GM20431 (cell line): ENCODE measurements around the gene GNG8.

Source experiments
- in situ Hi-C: fragments of 300-500 bp; cut with MseI, MboI; formaldehyde crosslinking; loops from one replicate; pipeline ENCODE4 v1.15.0; 2020; ENCODE audit warnings: low sequenced_read_pairs; ENCODE audit not compliant: unreplicated experiment

GNG8 gene

GRCh38 chr19:46635920-46636761 lies at the start of gene GNG8:
GNG8 (minus strand) TSS chr19:46636202; CDS start chr19:46634682, 1,520 bp downstream.
- in situ Hi-C loops: no loop called here

DNA sequence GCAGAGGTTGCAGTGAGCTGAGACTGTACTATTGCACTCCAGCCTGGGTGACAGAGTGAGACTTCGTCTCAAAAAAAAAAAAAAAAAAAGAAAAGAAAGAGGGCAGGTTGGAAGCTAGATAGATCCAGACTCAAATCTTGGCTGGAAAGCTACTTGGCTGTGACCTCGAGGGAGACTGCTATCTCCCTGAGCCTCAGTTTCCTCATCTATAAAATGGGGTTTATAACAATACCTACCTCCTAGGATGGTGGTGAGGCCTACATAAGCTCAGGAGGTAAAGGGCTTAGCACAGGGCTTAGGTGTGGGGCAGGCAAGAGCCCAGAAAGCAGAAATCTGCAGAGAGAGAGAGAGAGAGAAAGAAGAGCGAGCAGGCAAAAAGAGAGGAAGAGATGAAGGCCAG lies 49.2 kb upstream of the GNG8 start:
- in situ Hi-C loops: no loop called here

GRCh38 chr19:46678110-46678732 lies 42.2 kb upstream of the GNG8 start:
- in situ Hi-C loops: no loop called here

DNA sequence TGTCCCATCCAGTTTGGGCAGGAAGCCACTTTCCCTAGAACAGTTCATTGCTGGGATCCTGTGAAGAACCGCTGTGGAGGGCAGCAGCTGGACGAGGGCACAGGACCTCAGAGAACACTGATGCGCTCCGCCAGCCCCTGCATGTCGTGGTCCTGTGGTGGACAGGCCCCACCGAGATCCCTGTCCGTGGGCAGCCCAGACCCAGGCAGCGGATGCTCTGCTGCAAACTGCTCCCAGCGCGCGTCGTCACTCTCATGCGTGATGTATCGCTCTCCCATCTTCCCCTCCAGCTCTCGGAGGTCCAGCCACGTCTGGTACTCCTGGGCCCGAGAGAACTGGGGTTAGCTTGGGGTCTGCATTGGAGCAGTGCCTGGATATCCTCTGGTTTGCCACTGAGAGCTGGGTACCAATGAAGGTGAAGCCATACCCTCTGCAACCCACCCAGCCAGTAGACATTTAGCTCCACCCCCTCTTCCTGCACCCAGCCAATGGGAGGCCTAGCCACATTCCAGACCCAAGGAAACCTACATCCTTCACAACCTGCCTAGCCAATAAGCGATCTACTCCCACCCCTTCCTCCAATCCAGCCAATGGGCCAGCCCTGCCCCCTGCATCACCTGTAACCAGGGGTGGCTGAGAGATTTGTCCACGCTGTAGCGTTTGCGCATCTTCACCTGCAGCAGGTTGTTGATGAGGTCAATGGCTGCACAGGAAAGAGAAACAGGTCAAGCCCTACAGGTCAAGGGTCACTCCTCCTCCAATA lies 38.6 kb upstream of the GNG8 start:
- in situ Hi-C loops: no loop called here

GRCh38 chr19:46670813-46671212 lies 34.8 kb upstream of the GNG8 start:
- in situ Hi-C loops: no loop called here

DNA sequence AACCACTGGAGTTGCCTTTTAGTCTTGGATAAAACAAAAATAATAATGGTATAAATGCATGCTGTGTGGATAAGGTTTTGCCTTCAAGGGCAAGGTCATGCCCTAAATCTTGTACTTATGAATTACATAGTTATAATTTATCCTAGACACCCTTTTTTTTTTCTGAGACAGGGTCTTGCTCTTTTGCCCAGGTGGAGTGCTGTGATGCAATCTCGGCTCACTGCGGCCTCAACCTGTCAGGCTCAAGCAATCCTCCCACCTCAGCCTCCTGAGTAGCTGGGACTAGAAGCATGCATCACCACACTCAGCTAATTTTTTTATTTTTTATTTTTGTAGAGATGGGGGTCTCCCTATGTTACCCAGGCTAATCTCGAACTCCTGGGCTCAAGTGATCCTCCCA lies 32.7 kb upstream of the GNG8 start:
- in situ Hi-C loops: no loop called here

DNA sequence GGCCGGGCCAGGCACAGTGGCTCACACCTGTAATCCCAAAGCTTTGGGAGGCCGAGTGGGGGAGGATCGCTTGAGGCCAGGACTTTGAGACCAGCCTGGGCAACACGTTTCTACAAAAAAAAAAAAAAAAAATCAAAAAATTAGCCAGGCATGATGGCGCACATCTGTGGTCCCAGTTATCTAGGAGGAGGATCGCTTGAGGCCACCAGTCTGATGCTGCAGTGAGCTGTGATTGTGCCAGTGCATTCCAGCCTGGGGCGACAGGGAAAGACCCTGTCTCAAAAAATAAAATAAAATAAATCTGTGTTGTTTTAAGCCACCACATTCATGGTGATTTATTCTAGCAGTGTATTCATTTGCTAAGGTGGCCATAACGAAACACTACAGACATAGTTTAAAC lies 29.1 kb upstream of the GNG8 start:
- in situ Hi-C loops: no loop called here

- in situ Hi-C loops: no loop called here
These were observed 26.0 kb upstream of the GNG8 start for GRCh38 chr19:46661735-46662592.

GRCh38 chr19:46661020-46661731 lies 25.2 kb upstream of the GNG8 start, which contains the start of gene DACT3:
DACT3 (minus strand) TSS chr19:46661182; CDS start chr19:46661064, 118 bp downstream.
- in situ Hi-C loops: no loop called here

- in situ Hi-C loops: no loop called here
These were observed 24.6 kb upstream of the GNG8 start for GRCh38 chr19:46660551-46661019.

DNA sequence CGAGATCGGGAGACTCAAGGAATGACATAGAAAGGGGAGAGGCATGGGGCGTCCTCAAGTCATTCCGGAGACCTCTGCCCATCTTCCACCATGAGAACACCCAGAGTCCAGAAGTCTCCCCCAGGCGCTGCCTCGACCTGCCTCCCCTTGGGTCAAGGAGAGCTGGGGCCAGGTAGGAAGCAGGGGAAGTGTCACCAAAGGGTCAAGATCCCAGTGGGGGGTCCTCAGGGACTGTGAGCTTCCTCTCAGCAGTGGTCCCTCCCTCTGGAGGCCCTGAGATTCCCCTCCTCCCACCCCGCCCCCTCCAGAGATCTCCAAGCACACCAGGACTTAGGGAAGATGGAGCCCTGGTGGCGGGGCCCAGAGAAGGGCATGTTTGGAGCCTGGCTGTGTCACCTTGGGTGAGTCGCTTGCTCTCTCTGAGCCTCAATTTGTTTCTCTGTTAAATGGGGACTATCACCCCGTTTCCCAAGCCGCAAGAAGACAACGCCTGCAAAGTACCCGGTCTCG lies 24.1 kb upstream of the GNG8 start:
- in situ Hi-C loops: no loop called here

DNA sequence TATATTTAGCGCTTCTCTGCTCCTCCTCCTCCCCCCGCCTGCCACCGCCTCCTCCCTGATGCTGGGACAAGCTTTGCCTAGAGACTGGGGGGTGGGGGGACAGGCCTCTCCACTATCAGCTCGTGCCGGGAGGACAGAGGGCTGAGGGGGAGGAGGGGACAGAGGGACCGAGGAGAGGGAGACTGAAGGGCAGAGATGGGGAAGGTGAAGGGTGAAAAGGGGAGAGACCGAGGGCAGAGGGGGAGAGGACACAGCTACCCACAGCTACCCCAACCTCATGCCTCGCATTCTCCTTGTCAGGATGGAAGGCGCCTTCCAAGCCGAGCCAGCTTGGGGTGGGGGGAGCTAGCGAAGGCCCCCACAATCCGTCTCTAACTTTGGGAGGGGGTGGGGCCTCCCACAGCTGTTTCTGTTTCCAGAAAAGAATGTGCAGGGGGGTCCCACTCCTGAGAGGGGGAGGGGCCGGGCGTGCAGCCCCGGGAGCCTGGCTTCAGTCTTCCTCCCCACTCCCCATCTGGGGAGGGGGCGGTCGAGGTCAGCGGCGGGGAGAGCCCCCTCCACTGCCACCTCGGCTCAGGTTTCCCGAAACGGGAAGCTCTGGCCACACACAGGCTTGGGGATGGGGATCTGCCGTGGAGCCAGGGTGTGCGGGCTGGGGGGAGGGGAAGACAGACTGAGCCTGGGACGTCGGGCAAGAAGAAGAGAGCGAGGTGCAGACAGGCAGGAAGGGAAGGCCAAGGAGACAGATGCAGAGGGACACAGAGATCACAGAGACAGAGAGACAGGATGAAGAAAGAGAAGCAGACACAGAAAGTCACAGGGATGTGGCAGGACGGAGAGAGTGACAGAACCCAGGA lies 23.4 kb upstream of the GNG8 start:
- in situ Hi-C loops: no loop called here

- in situ Hi-C loops: no loop called here
These were observed 20.5 kb upstream of the GNG8 start for GRCh38 chr19:46656541-46656940.

DNA sequence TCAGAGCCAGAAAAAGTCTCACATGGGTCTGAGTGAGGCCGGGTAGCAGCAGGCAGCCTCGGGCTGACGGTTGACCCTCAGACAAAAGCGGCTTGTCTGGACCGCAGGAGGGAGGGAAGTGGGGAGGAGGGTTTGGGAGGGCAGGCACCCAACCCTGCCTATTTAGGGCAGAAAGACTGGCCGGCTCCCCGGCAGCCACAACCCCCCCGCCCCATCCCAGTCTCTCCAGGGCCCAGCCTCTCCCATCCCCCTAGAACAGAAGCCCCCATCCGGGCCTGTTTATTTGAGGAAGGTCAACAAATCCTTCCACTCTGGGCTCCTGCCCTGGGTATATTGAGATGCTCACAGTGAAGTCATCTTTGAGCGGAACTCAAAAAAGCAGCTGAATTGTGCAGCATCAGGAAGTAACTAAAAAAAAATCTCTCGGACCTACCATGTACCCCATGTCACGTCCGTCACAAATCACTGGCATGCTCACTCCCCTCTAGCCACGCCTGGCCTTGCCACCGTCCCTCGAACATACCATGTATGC lies 18.7 kb upstream of the GNG8 start:
- in situ Hi-C loops: no loop called here

DNA sequence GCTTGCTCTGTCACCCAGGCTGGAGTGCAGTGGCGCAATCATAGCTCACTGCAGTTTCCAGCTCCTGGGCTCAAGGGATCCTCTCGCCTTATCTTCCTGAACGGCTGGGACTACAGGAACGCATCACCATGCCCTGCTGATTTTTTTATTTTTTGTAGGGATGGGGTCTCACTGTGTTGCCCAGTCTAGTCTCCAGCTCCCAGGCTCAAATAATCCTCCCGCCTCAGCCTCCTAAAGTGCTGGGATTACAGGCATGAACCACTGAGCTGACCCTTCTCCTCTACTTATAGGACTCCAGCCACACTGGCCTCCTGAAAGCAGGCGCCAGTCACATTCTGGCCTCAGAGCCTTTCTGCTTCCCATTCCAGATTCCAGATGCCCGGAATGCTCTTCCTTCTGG lies 14.4 kb upstream of the GNG8 start:
- in situ Hi-C loops: no loop called here

DNA sequence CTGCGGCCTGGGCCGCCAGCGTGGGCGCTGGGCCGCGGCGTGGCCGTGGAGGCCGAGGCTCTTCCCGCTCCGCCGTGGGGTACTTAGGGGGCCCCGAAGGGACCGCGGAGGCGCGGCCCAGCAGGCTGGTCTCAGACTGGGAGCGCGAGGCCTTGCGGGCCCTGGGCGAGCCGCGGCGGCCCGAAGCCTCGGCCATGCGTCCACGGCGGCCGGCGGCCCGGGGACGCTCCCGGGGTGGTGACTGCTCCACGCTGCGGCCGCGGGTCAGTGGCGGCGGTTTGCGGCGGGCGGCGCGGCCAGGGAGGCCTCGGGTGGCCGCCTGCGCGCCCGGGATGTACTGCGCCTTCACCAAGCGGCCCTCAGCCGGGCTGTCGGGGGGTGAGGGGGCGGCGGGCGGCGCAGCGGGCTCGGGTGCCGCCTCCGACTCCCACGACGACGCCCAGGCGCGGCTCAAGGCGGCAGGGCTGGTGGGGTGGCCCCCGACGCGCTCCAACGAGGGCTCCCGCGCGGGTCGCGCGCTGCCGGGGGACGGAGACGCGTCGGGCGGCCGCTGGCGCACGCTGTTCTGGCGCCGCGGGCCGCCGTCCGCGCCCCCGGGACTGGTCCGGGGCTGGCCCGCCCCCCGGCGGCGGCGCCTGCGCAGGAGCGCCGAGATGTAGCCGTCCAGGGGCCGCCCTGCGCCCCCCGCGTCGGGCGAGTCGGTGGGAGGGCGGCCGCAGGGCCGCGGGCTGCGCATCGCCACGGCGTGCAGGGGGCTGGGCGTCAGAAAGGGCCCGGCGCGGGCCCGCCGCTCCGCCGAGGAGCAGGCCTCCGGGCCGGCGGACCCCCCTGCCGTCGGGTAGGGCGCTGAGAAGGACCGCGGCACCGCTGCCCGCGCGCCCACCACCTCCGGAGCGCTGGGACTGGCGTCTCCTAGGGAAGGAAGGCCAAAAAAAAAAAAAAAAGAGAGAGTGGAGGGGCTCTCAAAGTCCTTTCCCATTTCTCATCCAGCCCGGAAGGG lies 13.3 kb upstream of the GNG8 start:
- in situ Hi-C loops: no loop called here
